Nephron (organoid): ENCODE data around the gene RYR2.
"Not testable (repeated sequence)": the region's sequence is repeated elsewhere in the genome, so short reads cannot be mapped to it uniquely, and the experiment has no call there.

Experiments
- H3K27ac Mint-ChIP-seq, 3 experiments: 2 replicates each; pipeline ENCODE4 v1.8.0; 2020; ENCODE audit warnings: mixed read lengths in 3 of 3, mild to moderate bottlenecking in 2 of 3, moderate library complexity in 1 of 3
- H3K27me3 Mint-ChIP-seq: 2 replicates; pipeline ENCODE4 v1.8.0; 2021; ENCODE audit warnings: low read depth, mild to moderate bottlenecking, moderate library complexity, mixed read lengths
- H3K36me3 Mint-ChIP-seq: 2 replicates; pipeline ENCODE4 v1.8.0; 2020; ENCODE audit warnings: low read depth, mixed read lengths
- H3K4me1 Mint-ChIP-seq: 2 replicates; pipeline ENCODE4 v1.8.0; 2020; ENCODE audit warnings: mixed read lengths
- H3K4me3 Mint-ChIP-seq, 3 experiments: 2 replicates each; pipeline ENCODE4 v1.8.0; 2020; ENCODE audit warnings: mild to moderate bottlenecking in 3 of 3, mixed read lengths in 3 of 3, moderate library complexity in 2 of 3
- H3K9me3 Mint-ChIP-seq: 2 replicates; pipeline ENCODE4 v1.8.0; 2020; ENCODE audit warnings: mixed read lengths
- CTCF ChIP-seq, 3 experiments: fragments of 200-600 bp; sonication (generic); IDR thresholded peaks; one replicate each; pipeline ENCODE4 v1.5.0; 2021; ENCODE audit warnings: antibody characterized with exemption in 3 of 3; ENCODE audit not compliant: unreplicated experiment in 3 of 3

The RYR2 gene

GRCh38 chr1:237149857-237150256 lies 107.9 kb downstream of the RYR2 start:
- Mint-ChIP-seq H3K27me3 (no peaks in the 10 kb centered on the region), H3K36me3 (no peaks in the 10 kb centered on the region), H3K4me1 (peaks cover 70% of the 10 kb centered on the region), H3K27ac (peak overlapping the region; percentile 61 to 84 (median 78)), H3K9me3 (no peaks in the 10 kb centered on the region), H3K4me3 (no peak overlapping the region)
- no peak for TF ChIP-seq CTCF (IDR thresholded peaks at IDR 0.05; ENCODE audit: unreplicated experiment in 3 of 3)

GRCh38 chr1:237151979-237152378 lies 110.0 kb downstream of the RYR2 start:
- H3K27me3 Mint-ChIP-seq, H3K9me3 Mint-ChIP-seq, H3K36me3 Mint-ChIP-seq, H3K4me3 Mint-ChIP-seq: not testable (repeated sequence)
- H3K4me1 Mint-ChIP-seq, result peaks cover 56% of the 10 kb centered on the region
- H3K27ac Mint-ChIP-seq, result peak overlapping the region in 1 of 3 experiments; percentile 84

GRCh38 chr1:237152506-237153335 lies 110.7 kb downstream of the RYR2 start:
- H3K27ac Mint-ChIP-seq, result peak overlapping the region in 1 of 3 experiments; percentile 2
- TF ChIP-seq CTCF (IDR thresholded peaks at IDR 0.05; ENCODE audit: unreplicated experiment in 3 of 3), result no peak
- H3K4me3 Mint-ChIP-seq, result no peak overlapping the region
- H3K4me1 Mint-ChIP-seq, result peaks cover 50% of the 10 kb centered on the region
- peaks cover 2% of the 10 kb centered on the region for H3K9me3 Mint-ChIP-seq
- H3K36me3 Mint-ChIP-seq, result no peaks in the 10 kb centered on the region
- H3K27me3 Mint-ChIP-seq, result no peaks in the 10 kb centered on the region

GRCh38 chr1:237154157-237154556 lies 112.2 kb downstream of the RYR2 start:
- no peak overlapping the region for H3K4me3 Mint-ChIP-seq
- peaks cover 2% of the 10 kb centered on the region for H3K9me3 Mint-ChIP-seq
- H3K4me1 Mint-ChIP-seq, result peaks cover 44% of the 10 kb centered on the region
- H3K27ac Mint-ChIP-seq, result peak overlapping the region; percentile 24 to 38 (median 33)
- no peaks in the 10 kb centered on the region for H3K36me3 Mint-ChIP-seq
- no peaks in the 10 kb centered on the region for H3K27me3 Mint-ChIP-seq
- no peak for TF ChIP-seq CTCF (IDR thresholded peaks at IDR 0.05; ENCODE audit: unreplicated experiment in 3 of 3)

- no peaks in the 10 kb centered on the region for H3K36me3 Mint-ChIP-seq
- H3K27ac Mint-ChIP-seq, result no peak overlapping the region
- H3K27me3 Mint-ChIP-seq, result no peaks in the 10 kb centered on the region
- no peak for TF ChIP-seq CTCF (IDR thresholded peaks at IDR 0.05; ENCODE audit: unreplicated experiment in 3 of 3)
- peaks cover 37% of the 10 kb centered on the region for H3K4me1 Mint-ChIP-seq
- no peak overlapping the region for H3K4me3 Mint-ChIP-seq
- no peaks in the 10 kb centered on the region for H3K9me3 Mint-ChIP-seq
Observed at GRCh38 chr1:237164406-237165352, 122.7 kb downstream of the RYR2 start.

GRCh38 chr1:237166086-237166485 lies 124.1 kb downstream of the RYR2 start:
- Mint-ChIP-seq H3K9me3 (no peaks in the 10 kb centered on the region), H3K27me3 (no peaks in the 10 kb centered on the region), H3K4me1 (peaks cover 48% of the 10 kb centered on the region), H3K36me3 (no peaks in the 10 kb centered on the region), H3K27ac (peak overlapping the region in 1 of 3 experiments; percentile 64), H3K4me3 (no peak overlapping the region)
- no peak for TF ChIP-seq CTCF (IDR thresholded peaks at IDR 0.05; ENCODE audit: unreplicated experiment in 3 of 3)
